SU-DHL-6 (cell line): ENCODE measurements around the gene RASA3.

Experiments
- EZH2phosphoT487 ChIP-seq: fragments of 200-600 bp; sonication (generic), shearing (Covaris generic); conservative IDR thresholded peaks from 2 replicates; pipeline ENCODE4 v1.6.1; 2018; ENCODE audit warnings: mild to moderate bottlenecking, antibody characterized with exemption, low read length, moderate library complexity, mixed read lengths
- TF ChIP-seq, protein P1 (sequence below): fragments of 200-600 bp; sonication (generic); IDR thresholded peaks from one replicate; pipeline ENCODE4 v1.5.1; 2017; ENCODE audit warnings: antibody characterized with exemption, mild to moderate bottlenecking, low read length, moderate library complexity; ENCODE audit not compliant: insufficient read depth, poor library complexity, severe bottlenecking

DNA sequence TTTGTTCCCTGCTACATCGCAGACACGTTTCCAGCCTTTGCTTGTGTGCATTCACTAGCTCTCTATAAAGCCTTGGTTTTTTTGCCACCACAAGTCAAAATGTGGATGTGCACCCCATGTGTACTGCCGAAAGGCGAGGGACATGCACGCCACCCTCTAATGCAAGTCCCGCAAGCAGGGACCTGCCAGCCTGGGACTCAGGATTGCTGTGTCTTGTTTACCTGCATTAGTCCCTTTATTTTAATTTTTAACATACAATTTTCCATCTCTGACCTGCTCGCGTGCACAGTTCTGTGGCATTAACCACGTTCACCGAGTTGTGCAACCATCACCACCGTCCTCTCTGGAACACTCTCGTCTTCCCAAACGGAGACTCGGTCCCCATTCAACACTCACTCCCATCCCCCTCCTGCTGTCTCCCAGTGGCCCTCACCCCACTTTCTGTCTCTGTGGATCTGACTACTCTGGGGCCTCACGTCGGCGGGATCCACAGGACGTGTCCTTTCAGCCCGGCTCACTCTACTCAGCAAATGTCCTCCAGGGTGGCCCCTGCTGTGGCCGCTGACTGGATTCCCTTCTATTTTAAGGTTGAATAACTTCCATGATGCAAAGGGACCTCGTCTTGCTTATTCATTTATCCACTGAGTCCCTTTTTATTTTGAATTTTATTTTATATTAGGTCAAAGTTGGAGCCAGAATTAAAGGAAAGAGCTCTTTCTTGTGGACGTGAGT, 58.4 kb downstream of the RASA3 start:
- TF ChIP-seq, protein P1, sequence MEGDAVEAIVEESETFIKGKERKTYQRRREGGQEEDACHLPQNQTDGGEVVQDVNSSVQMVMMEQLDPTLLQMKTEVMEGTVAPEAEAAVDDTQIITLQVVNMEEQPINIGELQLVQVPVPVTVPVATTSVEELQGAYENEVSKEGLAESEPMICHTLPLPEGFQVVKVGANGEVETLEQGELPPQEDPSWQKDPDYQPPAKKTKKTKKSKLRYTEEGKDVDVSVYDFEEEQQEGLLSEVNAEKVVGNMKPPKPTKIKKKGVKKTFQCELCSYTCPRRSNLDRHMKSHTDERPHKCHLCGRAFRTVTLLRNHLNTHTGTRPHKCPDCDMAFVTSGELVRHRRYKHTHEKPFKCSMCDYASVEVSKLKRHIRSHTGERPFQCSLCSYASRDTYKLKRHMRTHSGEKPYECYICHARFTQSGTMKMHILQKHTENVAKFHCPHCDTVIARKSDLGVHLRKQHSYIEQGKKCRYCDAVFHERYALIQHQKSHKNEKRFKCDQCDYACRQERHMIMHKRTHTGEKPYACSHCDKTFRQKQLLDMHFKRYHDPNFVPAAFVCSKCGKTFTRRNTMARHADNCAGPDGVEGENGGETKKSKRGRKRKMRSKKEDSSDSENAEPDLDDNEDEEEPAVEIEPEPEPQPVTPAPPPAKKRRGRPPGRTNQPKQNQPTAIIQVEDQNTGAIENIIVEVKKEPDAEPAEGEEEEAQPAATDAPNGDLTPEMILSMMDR: no peak
- TF ChIP-seq EZH2phosphoT487: no peak
